GM20000 (cell line): ENCODE data around the gene ARTN.

Source experiments
- DNase-seq: peaks from one replicate; pipeline ENCODE4 v3.0.0; 2012; ENCODE audit warnings: low spot score
- TF ChIP-seq, protein P1 (sequence below): IDR thresholded peaks from 2 replicates; pipeline ENCODE4 v1.5.1; 2012; ENCODE audit warnings: mild to moderate bottlenecking, control low read depth; ENCODE audit errors: extremely low read depth, missing control alignments

ARTN gene

DNA sequence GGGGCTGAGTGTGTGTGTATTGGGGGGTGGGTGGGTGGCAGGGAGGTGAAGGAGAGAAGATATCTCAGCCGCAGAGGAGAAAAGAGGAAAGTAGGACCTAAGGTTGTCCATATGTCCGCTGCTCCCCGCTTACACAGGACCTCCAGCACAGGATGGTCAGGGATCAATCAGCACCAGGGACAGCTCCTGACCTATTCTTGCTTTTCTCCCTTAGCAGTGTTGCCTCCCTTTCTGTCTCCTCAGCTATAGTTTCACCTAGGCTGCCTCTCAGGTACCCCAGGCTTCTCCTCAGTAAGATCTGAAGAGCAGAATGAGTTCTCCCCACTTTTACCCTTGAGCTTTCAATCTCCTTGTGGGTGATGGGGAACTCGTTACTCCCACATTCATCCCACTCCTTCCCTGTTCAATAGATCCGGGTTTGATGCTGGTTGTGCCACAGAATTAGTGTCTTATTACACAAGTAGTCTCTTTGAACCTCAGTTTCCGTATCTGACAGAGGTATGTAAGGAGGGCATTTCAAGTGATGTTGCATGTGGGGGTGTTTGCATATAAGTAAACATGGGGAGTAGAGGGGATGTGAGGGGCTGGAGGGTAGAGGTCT is 34.8 kb downstream of the ARTN start:
- DNase-seq = no peak
- TF ChIP-seq, protein P1, sequence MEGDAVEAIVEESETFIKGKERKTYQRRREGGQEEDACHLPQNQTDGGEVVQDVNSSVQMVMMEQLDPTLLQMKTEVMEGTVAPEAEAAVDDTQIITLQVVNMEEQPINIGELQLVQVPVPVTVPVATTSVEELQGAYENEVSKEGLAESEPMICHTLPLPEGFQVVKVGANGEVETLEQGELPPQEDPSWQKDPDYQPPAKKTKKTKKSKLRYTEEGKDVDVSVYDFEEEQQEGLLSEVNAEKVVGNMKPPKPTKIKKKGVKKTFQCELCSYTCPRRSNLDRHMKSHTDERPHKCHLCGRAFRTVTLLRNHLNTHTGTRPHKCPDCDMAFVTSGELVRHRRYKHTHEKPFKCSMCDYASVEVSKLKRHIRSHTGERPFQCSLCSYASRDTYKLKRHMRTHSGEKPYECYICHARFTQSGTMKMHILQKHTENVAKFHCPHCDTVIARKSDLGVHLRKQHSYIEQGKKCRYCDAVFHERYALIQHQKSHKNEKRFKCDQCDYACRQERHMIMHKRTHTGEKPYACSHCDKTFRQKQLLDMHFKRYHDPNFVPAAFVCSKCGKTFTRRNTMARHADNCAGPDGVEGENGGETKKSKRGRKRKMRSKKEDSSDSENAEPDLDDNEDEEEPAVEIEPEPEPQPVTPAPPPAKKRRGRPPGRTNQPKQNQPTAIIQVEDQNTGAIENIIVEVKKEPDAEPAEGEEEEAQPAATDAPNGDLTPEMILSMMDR = no peak

DNA sequence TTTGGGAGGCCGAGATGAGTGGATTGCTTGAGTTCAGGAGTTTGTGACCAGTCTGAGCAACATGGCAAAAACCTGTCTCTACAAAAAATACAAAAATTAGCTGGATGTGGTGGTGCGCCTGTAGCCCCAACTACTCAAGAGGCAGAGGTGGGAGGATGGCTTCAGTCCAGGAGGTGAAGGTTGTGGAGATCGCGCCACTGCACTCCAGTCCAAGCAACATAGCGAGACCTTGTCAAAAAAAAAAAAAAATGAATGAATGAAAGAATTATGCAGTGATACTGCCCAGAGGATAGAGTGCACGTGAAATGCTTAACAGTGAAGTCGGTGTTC is 35.8 kb downstream of the ARTN start:
- no peak for DNase-seq
- TF ChIP-seq, protein P1 = no peak

DNA sequence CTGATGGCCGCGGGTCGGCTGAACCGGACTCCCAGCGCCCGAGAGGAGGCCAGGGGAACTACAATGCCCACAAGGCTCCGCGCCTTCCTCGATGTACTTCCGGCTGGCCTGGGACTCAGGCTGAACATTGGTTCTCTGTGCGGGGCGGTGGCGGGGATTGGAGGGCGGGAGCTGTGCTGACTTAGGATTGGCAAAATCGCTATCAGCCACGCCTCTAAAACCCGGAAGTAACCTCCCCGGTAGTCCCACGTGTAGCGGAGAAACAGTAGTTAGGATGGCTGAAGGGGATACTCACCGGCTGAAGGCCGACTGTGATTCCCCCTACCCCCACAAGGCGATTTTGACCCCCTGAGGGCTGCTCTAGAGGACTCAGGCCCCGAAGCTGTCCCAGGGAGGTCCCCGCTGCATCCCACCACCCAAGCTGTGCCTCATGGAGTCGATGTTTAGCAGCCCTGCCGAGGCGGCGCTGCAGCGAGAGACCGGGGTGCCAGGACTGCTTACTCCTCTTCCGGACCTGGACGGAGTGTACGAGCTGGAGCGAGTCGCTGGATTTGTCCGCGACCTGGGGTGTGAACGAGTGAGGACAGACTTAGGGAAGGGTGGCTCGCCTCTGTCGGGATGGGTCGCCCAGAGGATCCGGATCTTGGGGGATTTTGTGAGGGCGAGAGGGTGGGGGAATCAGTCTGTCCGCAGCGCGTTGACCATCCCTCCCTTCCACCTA is 36.3 kb downstream of the ARTN start, which contains the start of gene DPH2:
TSS of gene DPH2 (plus strand) at position 265 of the 721 bp plus-strand sequence. CDS start at position 431, 166 bp downstream.
- TF ChIP-seq, protein P1 = no peak

DNA sequence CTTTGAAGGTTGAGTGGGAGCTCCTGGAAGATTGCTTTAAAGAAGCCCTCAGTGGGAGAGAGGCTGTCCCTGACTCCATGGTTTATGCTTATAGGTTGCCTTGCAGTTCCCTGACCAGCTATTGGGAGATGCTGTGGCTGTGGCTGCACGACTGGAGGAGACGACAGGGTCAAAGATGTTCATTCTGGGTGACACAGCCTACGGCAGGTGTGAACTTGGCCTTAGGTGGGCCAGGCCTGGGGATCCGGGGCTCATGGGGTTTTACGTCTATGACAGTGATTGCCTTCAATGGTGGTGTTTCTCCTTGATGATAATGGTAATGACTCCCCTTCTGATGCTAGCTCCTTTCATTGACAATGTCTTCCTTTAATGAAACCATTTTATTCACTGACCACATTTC is 36.9 kb downstream of the ARTN start:
- TF ChIP-seq, protein P1 = no peak
- no peak for DNase-seq

More for the DNA sequence above, 36.3 kb downstream of the ARTN start, which contains the start of gene DPH2:
- DNase-seq = peak; percentile 96

DNA sequence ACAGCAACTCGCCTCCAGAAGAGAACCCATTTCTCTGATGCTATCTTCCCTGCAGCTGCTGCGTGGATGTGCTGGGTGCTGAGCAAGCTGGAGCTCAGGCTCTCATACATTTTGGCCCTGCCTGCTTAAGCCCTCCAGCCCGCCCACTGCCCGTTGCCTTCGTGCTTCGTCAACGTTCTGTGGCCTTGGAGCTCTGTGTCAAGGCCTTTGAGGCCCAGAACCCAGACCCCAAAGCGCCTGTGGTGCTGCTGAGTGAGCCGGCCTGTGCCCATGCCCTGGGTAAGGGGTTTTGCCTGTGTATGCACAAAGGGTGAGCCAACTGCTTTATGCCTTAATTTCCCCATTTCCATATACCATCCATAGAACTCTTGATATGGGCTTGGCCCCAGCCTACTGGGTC is 37.3 kb downstream of the ARTN start:
- TF ChIP-seq, protein P1 = no peak
- DNase-seq = no peak

DNA sequence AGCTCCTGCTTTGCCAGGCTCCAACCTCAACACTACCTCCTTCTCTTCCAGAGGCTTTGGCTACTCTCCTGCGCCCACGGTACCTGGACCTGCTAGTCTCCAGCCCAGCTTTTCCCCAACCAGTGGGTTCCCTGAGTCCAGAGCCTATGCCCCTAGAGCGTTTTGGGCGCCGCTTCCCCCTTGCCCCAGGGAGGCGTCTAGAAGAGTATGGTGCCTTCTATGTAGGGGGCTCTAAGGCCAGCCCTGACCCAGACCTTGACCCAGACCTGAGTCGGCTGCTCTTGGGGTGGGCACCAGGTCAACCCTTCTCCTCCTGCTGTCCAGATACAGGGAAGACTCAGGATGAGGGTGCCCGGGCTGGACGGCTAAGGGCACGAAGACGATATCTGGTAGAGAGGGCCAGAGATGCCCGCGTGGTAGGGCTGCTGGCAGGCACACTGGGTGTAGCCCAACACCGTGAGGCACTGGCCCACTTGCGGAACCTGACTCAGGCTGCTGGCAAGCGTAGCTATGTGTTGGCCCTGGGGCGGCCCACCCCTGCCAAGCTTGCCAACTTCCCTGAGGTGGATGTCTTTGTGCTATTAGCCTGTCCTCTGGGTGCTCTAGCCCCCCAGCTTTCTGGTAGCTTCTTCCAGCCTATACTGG is 37.9 kb downstream of the ARTN start:
- no peak for DNase-seq
- TF ChIP-seq, protein P1 = no peak

DNA sequence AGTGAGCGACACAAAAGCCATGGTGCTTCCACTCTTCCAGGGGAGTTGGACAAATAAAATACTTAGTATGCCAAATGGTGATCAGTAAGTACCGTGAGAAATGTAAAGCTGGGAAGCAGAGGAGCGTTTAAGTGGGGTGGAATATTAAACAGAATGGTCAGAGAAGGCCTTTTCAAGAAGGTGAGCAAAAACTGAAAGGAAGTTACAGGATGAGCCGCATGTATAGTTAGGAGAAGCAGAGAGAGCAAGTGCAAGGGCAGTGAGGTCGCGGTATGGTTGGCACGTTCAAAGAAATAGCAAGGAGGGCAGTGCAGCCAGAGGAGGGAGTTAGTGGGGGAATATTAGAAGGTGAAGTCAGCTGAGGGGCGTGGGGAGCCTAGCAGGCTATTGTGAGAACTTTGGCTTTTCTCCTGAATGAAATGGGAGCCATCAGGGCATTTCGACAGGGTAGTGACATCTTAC is 40.4 kb downstream of the ARTN start:
- TF ChIP-seq, protein P1 = no peak
- no peak for DNase-seq
